Activated T-cell treated with anti-CD3 and anti-CD28 coated beads for 4 hours (primary cell): Measurements from ENCODE around the gene OR2AK2.

Experiments
- DNase-seq: peaks from one replicate; pipeline ENCODE4 v3.0.0-alpha.2; 2020

Gene OR2AK2

DNA sequence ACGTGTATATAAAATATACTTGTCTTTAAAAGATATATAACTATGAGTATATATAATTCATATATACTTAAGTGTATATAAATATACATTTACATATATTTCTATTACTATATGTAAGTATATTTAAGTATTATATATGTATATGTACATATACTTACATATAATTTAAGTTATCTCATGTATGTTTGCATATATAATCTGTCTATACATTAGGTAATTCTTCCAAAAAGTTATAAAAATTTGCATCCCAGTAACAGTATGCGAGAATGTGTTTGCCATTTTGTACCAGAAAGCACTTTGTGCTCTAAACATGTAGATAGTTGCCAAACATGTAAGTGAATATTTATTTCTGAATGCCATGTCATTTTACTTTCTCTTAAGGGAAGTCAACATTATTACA is at the start of gene OR2AK2:
Gene OR2AK2 (plus strand): TSS at position 301 of the 400 bp plus-strand sequence. CDS start 144 bp downstream, outside the sequence.
- DNase-seq = no peak

GRCh38 chr1:247919952-247920351 is 45.1 kb upstream of the OR2AK2 start, which contains the start of gene OR2T8:
Gene OR2T8, plus strand, starts transcription at chr1:247920252. Its CDS starts 766 bp downstream, at chr1:247921018.
- no peak for DNase-seq

DNA sequence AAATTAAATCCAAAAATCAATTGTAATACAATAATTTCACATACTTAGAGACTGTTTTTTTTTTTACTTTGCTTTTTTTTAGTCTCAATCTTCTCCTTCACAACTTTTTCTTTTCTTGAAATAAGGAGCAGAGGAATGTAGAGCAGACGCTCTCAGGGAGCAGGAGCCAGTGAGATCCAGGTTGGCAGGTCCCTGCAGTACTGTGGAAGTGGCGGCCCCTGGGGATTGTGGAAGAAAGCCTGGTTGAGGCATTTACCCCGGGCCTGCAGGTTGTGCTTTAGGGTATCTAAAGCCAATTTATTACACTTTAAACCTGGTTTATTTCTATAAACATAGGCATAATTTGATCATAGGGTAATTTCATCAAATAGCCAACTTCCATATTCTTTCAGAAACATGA is 41.1 kb upstream of the OR2AK2 start:
- no peak for DNase-seq

DNA sequence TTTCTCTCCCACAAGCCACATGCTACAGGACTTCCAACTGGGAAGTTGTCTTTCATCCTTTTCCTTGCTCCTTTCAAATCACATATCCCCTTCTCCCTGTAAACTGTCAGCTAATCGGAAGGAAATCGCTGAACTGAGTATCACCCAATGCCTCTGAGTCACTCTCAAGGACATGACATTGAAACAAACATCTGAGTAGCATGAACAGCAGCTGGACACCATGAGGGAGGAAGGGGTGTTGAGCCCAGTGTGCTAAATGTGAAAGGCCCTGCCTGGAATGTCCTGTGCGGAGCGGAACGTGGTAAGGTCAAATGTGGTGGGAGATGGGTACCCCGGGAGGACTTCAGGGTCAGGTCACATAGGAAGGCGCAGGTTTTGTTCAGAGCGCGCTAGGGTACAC is 40.2 kb upstream of the OR2AK2 start, which contains the start of gene OR2AJ1:
Gene OR2AJ1 (plus strand): TSS at position 22 of the 400 bp plus-strand sequence. CDS start 8,880 bp downstream, outside the sequence.
- DNase-seq = no peak

GRCh38 chr1:247933989-247934388 is 31.0 kb upstream of the OR2AK2 start:
- no peak for DNase-seq

DNA sequence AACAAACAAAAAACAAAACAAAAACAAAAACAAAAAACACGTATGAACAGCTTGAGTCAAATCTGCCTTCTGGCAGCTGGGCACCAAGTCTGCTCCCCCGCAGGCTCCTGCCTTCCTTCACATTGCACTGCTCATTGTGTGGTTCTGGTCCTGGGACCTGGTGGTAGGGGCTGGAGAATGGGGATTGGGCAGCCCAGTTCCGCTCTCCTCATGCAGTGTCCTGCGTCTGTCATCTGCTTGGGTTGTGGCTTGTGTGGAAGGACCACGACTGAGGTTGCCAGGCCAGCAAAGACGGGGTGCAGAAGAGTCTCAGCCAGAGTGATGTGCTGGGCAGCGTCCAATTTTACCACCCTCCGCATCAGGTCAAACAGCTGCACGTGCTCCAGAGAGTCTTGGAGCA is 29.3 kb upstream of the OR2AK2 start:
- no peak for DNase-seq

DNA sequence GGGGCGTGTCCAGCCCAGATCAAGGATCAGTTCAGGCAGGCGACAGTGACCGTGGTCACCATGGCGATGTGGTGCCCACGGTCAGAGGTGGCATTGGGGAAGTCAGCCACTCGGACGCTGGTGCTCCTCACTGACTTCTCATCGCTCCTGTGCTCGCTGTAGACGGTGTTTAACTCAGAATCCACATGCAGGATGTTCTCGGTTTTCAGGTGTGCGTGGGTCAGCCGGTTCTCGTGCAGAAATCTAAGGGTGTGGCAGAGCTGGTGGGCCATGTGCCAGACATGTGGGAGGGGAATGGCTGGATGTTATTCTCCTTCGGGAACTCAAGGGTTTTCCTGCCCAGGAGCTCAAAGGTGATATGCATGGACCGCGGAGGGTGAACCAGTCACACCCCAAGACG is 28.6 kb upstream of the OR2AK2 start:
- DNase-seq = no peak

DNA sequence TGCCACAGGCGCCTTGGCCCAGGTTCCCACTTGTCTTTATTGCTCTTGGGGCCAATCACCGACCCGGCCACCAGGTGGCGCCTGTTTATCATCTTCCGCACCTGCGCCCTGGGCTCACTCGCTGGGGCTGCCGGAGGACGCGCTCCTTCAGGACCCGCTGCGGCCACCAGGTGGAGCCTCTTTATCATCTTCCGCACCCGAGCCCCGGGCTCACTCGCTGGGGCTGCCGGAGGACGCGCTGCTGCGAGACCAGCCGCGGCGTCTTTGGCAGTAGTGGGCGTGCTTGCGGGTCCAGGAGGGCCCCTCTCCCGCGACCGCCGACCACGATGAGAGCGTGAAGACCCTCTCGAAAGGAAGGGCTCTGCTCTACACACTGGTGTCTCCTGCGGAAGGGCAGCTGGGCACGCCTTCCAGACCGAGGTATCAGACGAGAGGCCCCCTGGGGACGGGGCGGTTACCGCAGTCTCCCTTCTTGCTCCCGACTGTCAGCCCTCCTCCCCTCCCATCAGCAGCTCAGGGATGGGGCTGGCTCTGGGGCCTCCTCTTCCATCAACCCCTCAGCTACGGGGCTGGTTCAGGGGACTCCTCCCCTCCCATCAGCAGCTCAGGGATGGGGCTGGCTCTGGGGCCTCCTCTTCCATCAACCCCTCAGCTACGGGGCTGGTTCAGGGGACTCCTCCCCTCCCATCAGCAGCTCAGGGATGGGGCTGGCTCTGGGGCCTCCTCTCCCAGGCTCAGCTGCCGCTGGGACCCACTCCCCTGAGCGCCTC is 27.9 kb upstream of the OR2AK2 start:
- DNase-seq = peak; percentile 78

DNA sequence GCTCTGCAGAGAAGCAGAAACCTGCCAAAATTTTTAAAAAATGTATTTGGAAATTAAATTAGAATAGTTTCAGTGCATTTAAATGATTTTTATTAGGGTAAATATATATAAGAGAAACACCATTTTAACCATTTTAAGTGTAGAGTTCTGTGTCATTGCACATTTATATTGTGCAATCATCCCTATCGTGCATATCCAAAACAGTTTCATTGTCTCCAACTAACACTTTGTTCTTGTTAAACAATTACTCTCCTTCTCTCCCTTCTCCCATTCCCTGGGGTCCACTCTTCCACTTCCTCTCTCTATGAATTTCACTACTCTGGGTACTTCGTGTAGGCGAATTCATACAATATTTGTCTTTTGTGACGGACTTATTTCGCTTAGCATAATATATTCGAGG is 22.4 kb upstream of the OR2AK2 start:
- no peak for DNase-seq

DNA sequence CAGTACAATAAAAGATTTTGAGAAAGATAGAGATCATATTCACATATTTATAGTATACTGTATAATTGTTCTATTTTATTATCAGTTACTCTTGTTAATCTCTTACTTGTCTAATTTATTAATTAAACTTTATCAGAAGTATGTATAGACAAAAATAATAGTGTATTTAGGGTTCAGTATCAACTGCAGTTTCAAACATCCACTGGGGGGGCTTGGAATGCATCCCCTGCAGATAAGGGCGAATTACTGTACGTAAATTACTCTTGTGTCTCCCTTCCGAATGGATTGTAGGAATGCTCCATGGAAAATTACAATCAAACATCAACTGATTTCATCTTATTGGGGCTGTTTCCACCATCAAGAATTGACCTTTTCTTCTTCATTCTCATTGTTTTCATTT is 16.5 kb upstream of the OR2AK2 start, which contains the start of gene OR2L8:
Gene OR2L8 (plus strand): TSS at position 301 of the 400 bp plus-strand sequence. CDS start 0 bp downstream, at position 301.
- DNase-seq = no peak

DNA sequence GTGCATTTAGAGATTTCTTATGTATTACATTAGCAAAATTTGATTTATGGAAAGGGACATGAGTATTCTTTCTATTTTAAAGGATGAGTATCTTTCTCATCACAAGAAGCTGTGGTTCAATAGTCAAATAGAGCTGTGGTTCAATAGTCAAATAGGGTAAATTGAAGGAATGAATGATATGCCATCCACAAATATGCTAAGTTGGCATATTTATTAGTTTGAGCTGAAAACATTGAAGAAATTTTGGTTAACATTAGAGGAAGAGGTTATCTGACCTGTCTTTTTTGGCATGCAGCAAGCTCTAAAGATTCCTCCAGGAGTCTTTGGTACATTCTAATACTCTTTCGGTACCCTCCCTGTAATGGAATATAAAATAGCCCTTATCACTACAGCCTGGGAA is 11.6 kb upstream of the OR2AK2 start:
- no peak for DNase-seq

GRCh38 chr1:247961791-247962190 is 3.2 kb upstream of the OR2AK2 start:
- DNase-seq = no peak

- DNase-seq = no peak
Measured at GRCh38 chr1:247962911-247963588, 2.0 kb upstream of the OR2AK2 start.

DNA sequence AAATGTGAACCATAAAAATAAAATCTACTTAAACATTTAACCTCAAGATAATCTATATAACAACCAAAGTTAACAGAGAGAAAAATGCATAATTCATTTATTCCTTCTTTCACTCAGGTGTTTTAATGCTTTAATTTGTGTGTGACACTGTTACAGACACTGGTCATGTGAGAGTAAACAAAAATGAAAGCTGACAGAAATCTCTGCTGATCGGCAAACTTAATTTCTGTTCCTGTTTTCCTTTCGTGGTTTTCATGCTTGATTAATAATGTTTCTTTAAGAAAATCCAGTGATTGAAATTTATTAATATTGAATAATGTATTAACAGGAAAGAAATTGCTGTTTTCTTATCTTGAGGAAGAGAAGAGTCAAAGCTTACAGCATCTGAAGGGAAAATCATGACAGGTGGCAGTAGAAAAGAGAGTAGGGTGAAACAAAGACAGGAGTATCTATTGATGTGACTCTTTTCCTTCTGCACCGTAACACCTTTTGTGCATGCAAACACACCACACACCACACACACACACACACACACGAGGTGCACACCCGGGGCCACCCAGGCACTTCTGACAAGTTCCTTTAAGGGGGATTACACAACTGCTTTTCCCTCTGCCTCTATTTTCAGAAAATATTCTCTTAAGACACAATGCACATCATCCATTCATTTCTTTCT is 1.6 kb downstream of the OR2AK2 start:
- no peak for DNase-seq

DNA sequence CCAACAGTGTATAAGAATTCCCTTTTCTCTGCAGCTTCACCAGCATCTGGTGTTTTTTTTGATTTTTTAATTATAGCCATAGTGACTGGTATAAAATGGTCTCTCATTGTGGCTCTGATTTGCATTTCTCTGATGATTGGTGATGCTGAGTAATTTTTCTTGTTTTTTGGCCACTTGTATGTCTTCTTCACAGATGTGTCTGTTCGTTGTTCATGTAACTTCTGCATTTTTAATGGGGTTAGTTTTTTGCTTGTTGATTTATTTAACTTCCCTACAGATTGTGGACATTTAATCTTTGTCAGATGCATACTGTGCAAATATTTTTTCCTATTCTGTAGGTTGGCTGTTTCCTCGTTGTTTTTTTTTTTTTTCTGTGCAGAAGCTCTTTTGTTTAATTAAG is 28.0 kb downstream of the OR2AK2 start:
- DNase-seq = no peak

DNA sequence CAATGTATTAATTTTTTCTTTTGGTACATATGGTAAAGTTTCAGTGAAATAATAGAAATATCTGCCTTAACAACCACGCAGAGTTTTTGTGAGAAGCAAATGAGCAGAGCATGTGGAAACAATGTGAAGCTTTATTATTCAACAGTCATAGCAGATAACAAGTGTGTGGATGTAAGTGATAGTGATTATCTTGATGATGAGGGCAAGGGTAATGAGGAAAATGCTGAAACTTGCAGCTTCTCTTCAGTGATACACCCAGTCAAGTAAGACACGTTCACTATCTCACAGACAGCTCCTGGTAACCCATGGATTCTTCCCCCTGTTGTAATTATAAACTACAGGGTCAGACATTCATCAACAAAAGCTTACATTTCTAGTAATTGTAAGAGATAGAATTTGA is 33.8 kb downstream of the OR2AK2 start:
- DNase-seq = no peak

DNA sequence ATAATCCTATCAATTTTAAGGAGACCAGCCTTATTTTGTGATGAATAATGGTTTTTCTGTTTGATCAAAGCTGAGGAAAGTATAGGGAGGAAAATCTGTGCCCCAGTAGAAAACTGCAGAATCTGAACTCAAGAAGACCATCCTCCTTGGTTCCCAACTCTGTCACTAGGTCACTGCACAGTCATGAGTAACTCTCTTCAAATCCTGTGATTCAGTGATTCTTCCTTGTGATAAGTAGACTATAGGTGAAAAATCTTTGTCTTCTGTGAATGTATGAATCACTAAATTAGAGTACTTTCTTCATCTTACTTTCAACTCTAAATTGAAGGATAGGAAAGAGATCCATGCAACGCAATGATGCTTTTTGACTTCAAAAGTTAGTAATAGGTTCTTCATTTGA is 35.1 kb downstream of the OR2AK2 start:
- no peak for DNase-seq

- no peak for DNase-seq
Measured at GRCh38 chr1:248007778-248008177, 42.7 kb downstream of the OR2AK2 start.

- DNase-seq = no peak
Measured at GRCh38 chr1:248009681-248010080, 44.6 kb downstream of the OR2AK2 start.

GRCh38 chr1:248013229-248013710 is 48.2 kb downstream of the OR2AK2 start, which contains the start of gene OR2L5:
Gene OR2L5, plus strand, starts transcription at chr1:248013660. Its CDS starts 8,288 bp downstream, at chr1:248021948.
- no peak for DNase-seq

GRCh38 chr1:248015803-248016202 is 50.8 kb downstream of the OR2AK2 start:
- no peak for DNase-seq
